Activated T-cell treated with anti-CD3 and anti-CD28 coated beads, Interleukin-2, amount 50 U/mL, for 24 hours (primary cell): ENCODE measurements around the gene DCP1B.

Source experiments
- DNase-seq: peaks from one replicate; pipeline ENCODE4 v3.0.0-alpha.2; 2020
- H3K27ac Mint-ChIP-seq: 2 replicates; pipeline ENCODE4 v1.8.0; 2020; ENCODE audit warnings: mild to moderate bottlenecking, mixed read lengths
- H3K27me3 Mint-ChIP-seq: 2 replicates; pipeline ENCODE4 v1.8.0; 2020; ENCODE audit warnings: mixed read lengths
- H3K36me3 Mint-ChIP-seq: 2 replicates; pipeline ENCODE4 v1.8.0; 2020; ENCODE audit warnings: low read depth, mixed read lengths
- H3K4me1 Mint-ChIP-seq: 2 replicates; pipeline ENCODE4 v1.8.0; 2020; ENCODE audit warnings: low read depth, mixed read lengths
- H3K4me3 Mint-ChIP-seq: 2 replicates; pipeline ENCODE4 v1.8.0; 2020; ENCODE audit warnings: mild to moderate bottlenecking, moderate library complexity, mixed read lengths
- H3K9me3 Mint-ChIP-seq: 2 replicates; pipeline ENCODE4 v1.8.0; 2020; ENCODE audit warnings: mixed read lengths

The DCP1B gene

DNA sequence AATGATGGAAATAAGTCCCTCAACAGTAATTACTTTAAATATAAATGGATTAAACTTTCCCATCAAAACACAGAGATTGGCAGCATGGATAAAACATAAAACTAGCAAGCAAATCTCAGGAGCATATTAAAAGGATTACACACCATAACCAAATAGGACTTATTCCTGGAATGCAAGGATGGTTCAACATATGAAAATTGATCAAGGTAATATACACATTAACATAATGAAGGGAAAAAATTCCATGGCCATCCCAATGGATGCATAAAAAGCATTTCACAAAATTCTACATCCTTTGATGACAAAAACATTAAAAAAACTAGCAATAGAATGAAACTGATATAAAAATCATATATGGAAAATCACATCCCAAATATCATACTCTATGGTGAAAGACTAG, 99.4 kb downstream of the DCP1B start:
- H3K4me3 Mint-ChIP-seq: no peak overlapping the region
- H3K36me3 Mint-ChIP-seq: no peaks in the 10 kb centered on the region
- peaks cover 11% of the 10 kb centered on the region for H3K4me1 Mint-ChIP-seq
- H3K9me3 Mint-ChIP-seq: peaks cover 30% of the 10 kb centered on the region
- no peak for DNase-seq
- peaks cover 19% of the 10 kb centered on the region for H3K27me3 Mint-ChIP-seq
- H3K27ac Mint-ChIP-seq: no peak overlapping the region

- no peak overlapping the region for H3K4me3 Mint-ChIP-seq
- H3K27me3 Mint-ChIP-seq: peaks cover 34% of the 10 kb centered on the region
- H3K4me1 Mint-ChIP-seq: no peaks in the 10 kb centered on the region
- peaks cover 10% of the 10 kb centered on the region for H3K9me3 Mint-ChIP-seq
- H3K36me3 Mint-ChIP-seq: no peaks in the 10 kb centered on the region
- DNase-seq: no peak
- no peak overlapping the region for H3K27ac Mint-ChIP-seq
These were observed 107.3 kb downstream of the DCP1B start for GRCh38 chr12:1896964-1897363.
